Measurements from ENCODE around the gene SHISAL2B.
"Not testable (repeated sequence)": the region's sequence is repeated elsewhere in the genome, so short reads cannot be mapped to it uniquely, and the experiment has no call there.

The SHISAL2B gene

GRCh38 chr5:64690417-64691151 is at the start of gene SHISAL2B:
TSS of gene SHISAL2B (plus strand) at chr5:64690503. CDS start at chr5:64690624, 121 bp downstream.
- peaks cover 21% of the 10 kb centered on the region for H3K27me3 ChIP-seq (ENCODE audit: control insufficient read depth, insufficient read depth, low read length)
- no peaks in the 10 kb centered on the region for H3K9me3 ChIP-seq (ENCODE audit: control insufficient read depth, low read length)
- no peak within 1 kb of the TSS for H3K9ac ChIP-seq (ENCODE audit: low read length)
- H3K4me1 ChIP-seq (ENCODE audit: control insufficient read depth, insufficient read depth, low read length), result no peaks in the 10 kb centered on the region
- no peak within 1 kb of the TSS for H3K4me3 ChIP-seq (ENCODE audit: low read length)
- H3K36me3 ChIP-seq (ENCODE audit: control insufficient read depth, insufficient read depth, low read length), result no peaks in the 10 kb centered on the region

GRCh38 chr5:64644831-64645230 is 45.5 kb upstream of the SHISAL2B start:
- H3K36me3 ChIP-seq (ENCODE audit: control insufficient read depth, insufficient read depth, low read length), result no peaks in the 10 kb centered on the region
- no peaks in the 10 kb centered on the region for H3K4me1 ChIP-seq (ENCODE audit: control insufficient read depth, insufficient read depth, low read length)
- no peak overlapping the region for H3K4me3 ChIP-seq (ENCODE audit: low read length)
- H3K9me3 ChIP-seq (ENCODE audit: control insufficient read depth, low read length), result no peaks in the 10 kb centered on the region
- H3K9ac ChIP-seq (ENCODE audit: low read length), result no peak overlapping the region
- H3K27me3 ChIP-seq (ENCODE audit: control insufficient read depth, insufficient read depth, low read length), result no peaks in the 10 kb centered on the region

- no peak overlapping the region for H3K4me3 ChIP-seq (ENCODE audit: low read length)
- no peaks in the 10 kb centered on the region for H3K27me3 ChIP-seq (ENCODE audit: control insufficient read depth, insufficient read depth, low read length)
- H3K36me3 ChIP-seq (ENCODE audit: control insufficient read depth, insufficient read depth, low read length), result no peaks in the 10 kb centered on the region
- H3K9me3 ChIP-seq (ENCODE audit: control insufficient read depth, low read length), result no peaks in the 10 kb centered on the region
- H3K4me1 ChIP-seq (ENCODE audit: control insufficient read depth, insufficient read depth, low read length), result no peaks in the 10 kb centered on the region
- H3K9ac ChIP-seq (ENCODE audit: low read length), result no peak overlapping the region
Measured at GRCh38 chr5:64646169-64646568, 44.1 kb upstream of the SHISAL2B start.

DNA sequence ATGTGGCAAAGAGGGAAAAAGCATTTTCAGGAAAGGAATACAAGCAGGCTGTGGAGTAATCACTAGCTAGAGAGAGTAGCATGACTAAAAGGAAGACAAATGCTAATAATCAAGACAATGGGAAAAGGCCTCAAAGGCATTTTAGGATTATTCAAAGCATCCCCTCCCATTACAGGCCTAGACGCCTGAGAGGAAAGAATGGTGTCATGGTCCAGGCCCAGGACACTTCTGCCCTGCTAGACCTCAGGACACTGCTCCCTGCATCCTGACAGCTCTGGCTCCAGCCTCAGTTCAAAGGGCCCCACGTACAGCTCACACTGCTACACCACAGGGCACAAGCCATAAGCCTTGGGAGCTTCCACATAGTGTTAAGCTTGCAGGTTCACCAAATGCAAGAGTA is 40.8 kb upstream of the SHISAL2B start:
- no peak overlapping the region for H3K9ac ChIP-seq (ENCODE audit: low read length)
- no peak overlapping the region for H3K4me3 ChIP-seq (ENCODE audit: low read length)
- H3K27me3 ChIP-seq (ENCODE audit: control insufficient read depth, insufficient read depth, low read length), result no peaks in the 10 kb centered on the region
- H3K4me1 ChIP-seq (ENCODE audit: control insufficient read depth, insufficient read depth, low read length), result no peaks in the 10 kb centered on the region
- no peaks in the 10 kb centered on the region for H3K36me3 ChIP-seq (ENCODE audit: control insufficient read depth, insufficient read depth, low read length)
- H3K9me3 ChIP-seq (ENCODE audit: control insufficient read depth, low read length), result no peaks in the 10 kb centered on the region

GRCh38 chr5:64653766-64654560 is 36.3 kb upstream of the SHISAL2B start:
- no peaks in the 10 kb centered on the region for H3K27me3 ChIP-seq (ENCODE audit: control insufficient read depth, insufficient read depth, low read length)
- H3K4me3 ChIP-seq (ENCODE audit: low read length), result no peak overlapping the region
- H3K36me3 ChIP-seq (ENCODE audit: control insufficient read depth, insufficient read depth, low read length), result no peaks in the 10 kb centered on the region
- no peaks in the 10 kb centered on the region for H3K9me3 ChIP-seq (ENCODE audit: control insufficient read depth, low read length)
- no peaks in the 10 kb centered on the region for H3K4me1 ChIP-seq (ENCODE audit: control insufficient read depth, insufficient read depth, low read length)
- H3K9ac ChIP-seq (ENCODE audit: low read length), result no peak overlapping the region

- Histone ChIP-seq H3K4me1 (ENCODE audit: control insufficient read depth, insufficient read depth, low read length) (no peaks in the 10 kb centered on the region), H3K27me3 (ENCODE audit: control insufficient read depth, insufficient read depth, low read length) (no peaks in the 10 kb centered on the region), H3K9me3 (ENCODE audit: control insufficient read depth, low read length) (no peaks in the 10 kb centered on the region), H3K36me3 (ENCODE audit: control insufficient read depth, insufficient read depth, low read length) (no peaks in the 10 kb centered on the region), H3K4me3 (ENCODE audit: low read length) (no peak overlapping the region), H3K9ac (ENCODE audit: low read length) (no peak overlapping the region)
Measured at GRCh38 chr5:64654561-64654938, 35.8 kb upstream of the SHISAL2B start.

- Histone ChIP-seq H3K4me1 (ENCODE audit: control insufficient read depth, insufficient read depth, low read length) (no peaks in the 10 kb centered on the region), H3K4me3 (ENCODE audit: low read length) (no peak overlapping the region), H3K27me3 (ENCODE audit: control insufficient read depth, insufficient read depth, low read length) (no peaks in the 10 kb centered on the region), H3K9ac (ENCODE audit: low read length) (no peak overlapping the region), H3K9me3 (ENCODE audit: control insufficient read depth, low read length) (no peaks in the 10 kb centered on the region), H3K36me3 (ENCODE audit: control insufficient read depth, insufficient read depth, low read length) (no peaks in the 10 kb centered on the region)
Measured at GRCh38 chr5:64655596-64655995, 34.7 kb upstream of the SHISAL2B start.

GRCh38 chr5:64659289-64659688 is 31.0 kb upstream of the SHISAL2B start:
- H3K9ac ChIP-seq (ENCODE audit: low read length), result no peak overlapping the region
- H3K9me3 ChIP-seq (ENCODE audit: control insufficient read depth, low read length), result no peaks in the 10 kb centered on the region
- no peak overlapping the region for H3K4me3 ChIP-seq (ENCODE audit: low read length)
- H3K36me3 ChIP-seq (ENCODE audit: control insufficient read depth, insufficient read depth, low read length), result no peaks in the 10 kb centered on the region
- H3K4me1 ChIP-seq (ENCODE audit: control insufficient read depth, insufficient read depth, low read length), result no peaks in the 10 kb centered on the region
- H3K27me3 ChIP-seq (ENCODE audit: control insufficient read depth, insufficient read depth, low read length), result peaks cover 6% of the 10 kb centered on the region

GRCh38 chr5:64663181-64663580 is 27.1 kb upstream of the SHISAL2B start:
- H3K4me1 ChIP-seq (ENCODE audit: control insufficient read depth, insufficient read depth, low read length); H3K27me3 ChIP-seq (ENCODE audit: control insufficient read depth, insufficient read depth, low read length); H3K9me3 ChIP-seq (ENCODE audit: control insufficient read depth, low read length); H3K36me3 ChIP-seq (ENCODE audit: control insufficient read depth, insufficient read depth, low read length); H3K9ac ChIP-seq (ENCODE audit: low read length); H3K4me3 ChIP-seq (ENCODE audit: low read length): not testable (repeated sequence)

- Histone ChIP-seq H3K4me3 (ENCODE audit: low read length) (no peak overlapping the region), H3K4me1 (ENCODE audit: control insufficient read depth, insufficient read depth, low read length) (peaks cover 9% of the 10 kb centered on the region), H3K36me3 (ENCODE audit: control insufficient read depth, insufficient read depth, low read length) (no peaks in the 10 kb centered on the region), H3K9me3 (ENCODE audit: control insufficient read depth, low read length) (no peaks in the 10 kb centered on the region), H3K9ac (ENCODE audit: low read length) (no peak overlapping the region), H3K27me3 (ENCODE audit: control insufficient read depth, insufficient read depth, low read length) (peaks cover 6% of the 10 kb centered on the region)
Measured at GRCh38 chr5:64665243-64665642, 25.1 kb upstream of the SHISAL2B start.

DNA sequence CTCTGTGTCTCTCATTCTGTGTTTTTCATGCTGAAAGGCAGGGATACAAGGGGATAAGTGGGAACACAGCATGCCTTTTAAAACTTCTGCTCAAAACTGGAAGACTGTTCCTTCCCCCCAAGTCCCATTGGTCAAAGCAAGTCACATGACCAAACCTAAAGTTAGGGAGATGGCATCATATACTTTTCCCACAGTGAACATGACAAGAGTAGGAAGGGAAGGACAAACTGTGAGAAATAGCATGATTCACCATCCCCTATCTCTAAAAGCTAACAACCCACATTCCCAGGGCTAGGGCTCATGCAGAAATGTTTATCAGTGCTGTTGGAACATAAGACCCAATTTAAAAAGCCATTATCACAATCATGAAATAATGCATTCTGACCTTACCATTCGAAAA is 24.2 kb upstream of the SHISAL2B start:
- peaks cover 6% of the 10 kb centered on the region for H3K27me3 ChIP-seq (ENCODE audit: control insufficient read depth, insufficient read depth, low read length)
- H3K4me3 ChIP-seq (ENCODE audit: low read length), result no peak overlapping the region
- H3K9me3 ChIP-seq (ENCODE audit: control insufficient read depth, low read length), result no peaks in the 10 kb centered on the region
- peaks cover 9% of the 10 kb centered on the region for H3K4me1 ChIP-seq (ENCODE audit: control insufficient read depth, insufficient read depth, low read length)
- H3K9ac ChIP-seq (ENCODE audit: low read length), result no peak overlapping the region
- H3K36me3 ChIP-seq (ENCODE audit: control insufficient read depth, insufficient read depth, low read length), result no peaks in the 10 kb centered on the region

- H3K9me3 ChIP-seq (ENCODE audit: control insufficient read depth, low read length), result no peaks in the 10 kb centered on the region
- no peak overlapping the region for H3K4me3 ChIP-seq (ENCODE audit: low read length)
- H3K27me3 ChIP-seq (ENCODE audit: control insufficient read depth, insufficient read depth, low read length), result no peaks in the 10 kb centered on the region
- H3K4me1 ChIP-seq (ENCODE audit: control insufficient read depth, insufficient read depth, low read length), result peaks cover 9% of the 10 kb centered on the region
- no peaks in the 10 kb centered on the region for H3K36me3 ChIP-seq (ENCODE audit: control insufficient read depth, insufficient read depth, low read length)
- H3K9ac ChIP-seq (ENCODE audit: low read length), result no peak overlapping the region
Measured at GRCh38 chr5:64667068-64667467, 23.2 kb upstream of the SHISAL2B start.
